ENCODE results near the gene SIGLEC6.

SIGLEC6 gene

DNA sequence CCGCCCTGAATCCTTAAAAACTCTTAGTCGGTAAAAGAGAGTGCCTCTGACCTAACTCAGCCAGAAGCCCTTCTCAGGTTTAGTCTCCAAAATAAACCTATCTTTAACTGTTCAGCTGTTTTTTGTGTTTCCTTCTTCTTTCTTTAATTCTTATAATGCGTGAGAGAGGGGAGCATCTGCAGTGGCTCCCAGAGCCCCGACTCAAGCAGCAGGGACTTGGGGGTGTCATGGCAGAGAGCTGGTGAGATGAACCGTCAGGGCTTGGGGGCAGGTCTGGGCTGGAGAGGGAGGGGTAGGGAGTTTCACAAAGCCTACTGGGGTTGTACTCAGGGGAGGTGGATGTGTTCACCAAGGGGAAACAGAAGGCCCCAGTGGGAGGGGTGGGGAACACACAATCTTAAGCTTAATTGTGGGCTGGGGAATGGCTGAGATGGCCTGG, 16.8 kb upstream of the SIGLEC6 start:
- no peak for DNase-seq

DNA sequence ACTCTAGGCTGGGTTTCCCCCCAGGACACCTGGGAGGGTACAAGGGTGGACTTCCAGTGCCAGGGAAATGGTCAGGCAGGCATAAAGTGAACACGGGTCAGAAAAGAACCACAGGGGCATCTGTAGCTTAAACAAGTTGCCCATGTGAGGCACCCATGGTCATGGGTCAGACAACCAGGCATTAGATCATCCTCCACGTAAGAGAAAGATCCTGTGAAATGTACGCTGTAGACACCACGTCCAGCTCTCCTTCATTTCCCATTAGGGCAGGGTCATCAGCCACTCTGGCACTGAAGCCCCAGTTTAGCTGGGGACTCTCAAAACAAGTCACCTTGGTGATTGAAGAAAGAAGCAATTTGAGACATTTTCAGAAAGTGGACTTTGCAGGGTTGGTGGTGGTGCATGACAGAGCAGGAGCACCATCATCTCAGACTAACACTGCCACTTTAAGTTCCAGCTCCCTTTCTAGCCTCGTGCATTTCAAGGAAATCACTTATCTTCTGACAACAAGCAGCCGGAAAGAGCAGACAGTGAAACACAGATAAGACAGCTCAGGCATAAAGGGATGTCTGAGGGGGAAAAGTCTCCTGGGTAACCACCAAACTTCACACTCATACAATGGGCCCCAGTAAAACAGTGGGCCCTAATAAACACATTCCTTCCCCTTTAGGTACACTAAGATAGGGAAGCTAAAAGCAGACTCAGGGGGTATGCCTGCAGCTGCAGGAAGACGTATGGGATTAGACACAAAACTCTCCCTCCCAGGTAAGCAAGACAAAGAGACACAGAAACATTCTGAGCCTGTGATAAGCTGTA, 16.1 kb upstream of the SIGLEC6 start:
- no peak for DNase-seq

DNA sequence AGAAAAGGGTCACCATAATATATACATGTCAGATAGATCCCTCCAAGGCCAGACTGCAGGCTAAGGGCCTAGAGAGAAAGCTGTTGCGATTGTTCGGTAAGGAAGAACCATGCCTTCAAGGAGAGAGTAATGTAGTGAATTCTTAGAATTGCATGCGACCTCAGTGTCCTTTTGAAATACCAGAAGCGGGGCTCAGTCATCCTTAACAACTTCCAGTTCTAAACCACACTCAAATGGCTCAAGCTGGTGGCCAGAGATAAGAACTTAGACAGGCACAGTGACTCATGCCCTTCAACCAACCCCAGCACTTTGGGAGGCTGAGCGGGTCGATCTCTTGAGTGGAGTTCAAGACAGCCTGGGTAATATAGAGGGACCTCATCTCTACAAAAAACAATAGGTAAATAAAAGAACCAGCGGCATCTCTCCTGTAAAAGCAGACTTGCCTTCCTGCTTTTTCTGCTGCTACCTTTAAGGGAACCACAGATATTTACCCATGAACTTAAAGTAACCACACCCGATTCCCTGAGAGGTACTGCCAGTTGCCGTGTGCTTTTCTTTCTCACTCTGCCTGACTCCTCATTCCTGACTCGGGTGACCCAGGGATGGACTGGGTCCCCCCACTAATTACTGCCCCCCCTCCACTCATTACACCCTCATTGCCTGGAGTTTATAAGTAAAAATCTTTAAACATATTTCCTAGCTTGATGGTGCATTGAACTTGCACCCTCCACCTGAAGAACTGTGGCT, 15.4 kb upstream of the SIGLEC6 start:
- DNase-seq: no peak

DNA sequence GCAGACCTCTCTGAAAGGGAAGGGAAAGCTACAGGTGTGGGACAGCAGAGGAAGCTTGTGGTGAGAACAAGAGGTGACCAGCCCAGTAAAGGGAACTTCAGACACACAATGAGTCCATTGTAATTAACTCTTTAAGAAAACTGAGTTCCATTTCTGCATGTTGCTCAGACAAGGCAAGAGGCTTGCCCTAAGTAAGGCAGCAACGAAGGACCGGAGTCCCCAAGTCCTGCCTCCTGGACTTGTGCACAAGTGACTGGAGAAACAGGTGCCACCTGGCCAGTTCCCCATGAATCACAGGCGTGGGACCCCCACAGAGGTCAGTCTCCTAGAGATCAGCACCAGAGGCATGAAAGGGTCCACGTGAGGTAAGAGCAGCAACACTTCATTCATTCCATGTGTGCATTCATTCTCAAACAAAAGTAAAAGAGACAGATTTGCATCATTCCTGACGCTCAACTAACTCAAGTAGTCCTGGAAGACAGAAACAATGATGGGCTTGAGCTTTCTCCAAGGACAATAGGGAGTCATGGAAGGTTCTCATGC, 14.7 kb upstream of the SIGLEC6 start:
- DNase-seq: no peak

DNA sequence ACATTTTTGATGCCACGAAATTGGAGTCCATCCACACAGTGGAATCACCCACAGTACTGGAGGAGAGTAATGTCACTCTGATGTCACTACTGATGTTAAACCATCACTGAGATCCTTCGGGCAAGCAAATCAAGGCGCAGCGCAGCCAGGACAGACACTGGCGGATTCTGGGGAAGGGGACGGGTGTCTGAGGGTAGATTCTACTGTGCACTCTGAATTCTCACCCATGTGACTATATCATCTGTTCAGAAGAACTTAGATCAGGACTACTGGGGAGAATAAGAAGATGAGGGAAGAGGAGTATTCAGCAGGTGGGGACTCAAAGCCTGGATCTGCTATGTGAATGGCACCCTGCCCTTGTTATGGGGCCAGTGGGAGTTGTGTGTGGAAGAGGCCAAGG, 12.6 kb upstream of the SIGLEC6 start:
- DNase-seq: no peak

DNA sequence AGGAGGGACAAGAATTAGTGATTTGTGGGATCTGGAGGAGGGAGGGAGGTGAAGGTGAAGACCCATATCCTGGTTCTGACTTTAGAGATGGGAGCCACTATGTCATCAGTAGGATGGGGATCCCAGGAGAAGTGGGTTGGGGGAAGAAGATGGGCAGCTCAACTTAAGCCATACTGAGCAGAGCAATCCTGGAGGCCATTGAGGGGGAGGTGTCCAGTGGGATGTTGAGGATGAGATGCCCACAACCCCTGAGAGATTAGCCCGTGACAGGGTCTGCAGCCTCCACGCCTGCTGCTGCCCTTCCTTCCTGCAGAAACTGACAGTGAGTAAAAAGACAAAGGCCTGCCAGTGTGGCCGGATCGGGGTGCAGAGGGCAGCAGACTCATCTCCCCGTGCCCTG, 11.2 kb upstream of the SIGLEC6 start:
- no peak for DNase-seq

DNA sequence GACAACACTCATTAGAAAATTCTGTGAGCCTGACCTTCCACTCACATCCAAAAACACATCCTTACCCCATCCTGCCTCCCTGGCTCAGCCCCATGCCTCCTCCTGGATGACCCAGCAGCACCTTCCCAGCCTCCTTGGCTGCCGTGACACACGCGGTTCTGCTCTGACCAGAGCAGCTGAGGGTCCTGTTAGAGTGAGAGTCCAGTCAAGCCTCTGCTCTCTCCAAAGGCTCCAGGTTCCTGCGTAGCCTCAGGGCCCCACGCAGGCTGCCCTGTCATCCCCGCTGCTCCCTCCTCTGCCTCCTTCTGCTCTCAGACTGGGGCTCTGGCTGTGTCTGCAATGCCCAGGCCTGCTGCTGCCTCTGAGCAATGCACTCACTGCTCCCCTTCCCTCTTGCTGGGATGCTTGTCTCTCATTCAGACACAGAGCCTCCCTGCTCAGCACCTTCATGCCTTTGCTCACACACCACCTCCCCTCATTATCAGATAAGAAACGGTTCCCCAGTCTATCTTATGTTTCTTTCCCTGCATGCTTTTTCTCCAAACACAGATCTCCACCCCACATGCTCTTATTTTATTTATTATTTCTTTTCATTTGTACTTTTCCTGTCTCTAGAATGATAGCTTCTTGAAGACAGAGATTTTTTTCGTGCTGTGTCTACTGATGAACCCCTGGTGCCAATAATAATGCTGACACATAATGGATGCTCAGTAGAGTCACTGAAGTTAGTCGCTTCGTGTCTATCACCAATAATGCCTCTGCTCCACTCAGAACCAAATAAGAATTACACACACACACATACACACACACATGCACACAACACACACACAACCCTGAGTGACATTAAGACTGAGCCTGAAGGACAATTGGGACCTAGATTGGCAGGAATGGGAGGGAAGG, 10.2 kb upstream of the SIGLEC6 start:
- no peak for DNase-seq

DNA sequence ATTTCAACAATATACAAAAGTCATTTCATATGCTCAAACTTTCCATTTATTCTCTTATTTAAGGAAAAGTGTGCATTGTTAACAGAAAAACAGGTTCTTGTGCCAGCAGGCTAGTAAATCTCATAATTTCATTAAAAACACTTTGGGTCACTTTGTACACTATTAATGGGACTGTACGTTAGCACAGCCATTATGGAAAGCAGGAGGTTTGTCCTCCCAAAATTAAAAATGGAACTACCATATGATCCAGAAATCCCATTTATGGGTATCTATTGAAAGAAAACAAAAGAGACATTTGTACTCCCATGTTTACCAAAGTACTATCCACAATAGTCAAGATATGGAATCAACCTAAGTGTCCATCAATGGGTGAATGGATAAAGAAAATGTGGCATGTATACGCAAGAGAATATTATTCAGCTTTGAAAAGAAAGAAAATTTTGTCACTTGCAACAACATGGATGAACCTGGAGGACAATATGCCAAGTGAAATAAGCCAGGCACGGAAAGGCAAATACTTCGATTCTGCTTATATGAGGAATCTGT, 8.4 kb upstream of the SIGLEC6 start:
- DNase-seq: no peak

DNA sequence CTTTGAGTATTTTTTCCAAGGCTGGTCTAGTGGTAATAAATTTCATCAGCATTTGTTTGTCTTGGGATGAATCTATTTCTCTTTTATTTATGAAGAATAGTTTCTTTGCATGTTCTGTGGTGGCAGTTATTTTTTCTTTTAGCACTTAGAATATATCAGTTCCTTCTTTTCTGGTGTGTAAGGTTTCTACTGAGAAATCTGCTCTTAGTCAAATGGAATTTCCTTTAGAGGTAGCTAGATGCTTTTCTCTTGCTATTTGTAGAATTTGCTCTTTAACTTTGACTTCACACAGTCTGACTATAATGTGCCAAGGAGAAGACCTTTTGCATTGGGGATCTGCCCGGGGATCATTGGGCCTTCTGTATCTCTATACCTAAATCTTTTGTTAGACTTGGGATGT, 4.1 kb upstream of the SIGLEC6 start:
- DNase-seq: no peak

DNA sequence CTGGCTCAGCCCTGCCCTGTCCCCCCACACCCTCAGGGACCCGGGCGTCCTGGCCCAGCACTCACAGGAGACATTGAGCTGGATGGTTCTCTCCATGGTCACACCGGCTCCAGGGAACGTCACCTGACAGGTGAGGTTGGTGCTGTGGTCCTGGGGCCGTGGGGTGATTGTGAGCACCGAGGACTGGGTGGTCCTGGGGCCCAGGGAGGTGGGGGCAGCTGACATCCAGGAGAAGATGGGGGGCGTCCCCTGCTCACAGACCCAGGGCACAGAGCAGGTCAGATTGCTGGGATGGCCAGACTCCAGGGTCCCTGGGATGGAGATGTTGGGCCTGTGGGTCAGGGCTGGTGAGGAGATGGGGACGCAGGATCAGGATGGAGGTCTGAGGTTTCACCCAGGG, 854 bp downstream of the SIGLEC6 start:
- no peak for DNase-seq

DNA sequence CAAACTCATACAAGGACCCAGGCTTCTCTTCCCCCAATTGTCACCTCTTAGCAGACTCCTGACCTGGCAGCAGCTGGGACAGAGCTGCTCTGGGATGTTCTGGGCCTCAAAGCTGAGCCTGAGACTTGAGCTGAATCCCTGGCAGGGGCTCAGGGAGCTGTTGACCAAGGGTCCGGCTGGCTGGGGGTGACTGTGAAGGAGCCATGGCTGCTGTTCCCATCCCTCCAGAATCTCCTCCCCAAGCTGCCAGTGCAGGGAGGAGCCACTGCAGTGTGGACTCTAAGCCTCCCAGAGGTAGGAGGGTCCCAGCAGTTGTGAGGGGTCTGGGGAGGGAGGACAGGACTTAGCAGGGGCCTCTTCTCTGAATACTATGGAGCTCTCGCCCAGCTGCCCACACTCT, 2.2 kb downstream of the SIGLEC6 start:
- no peak for DNase-seq

DNA sequence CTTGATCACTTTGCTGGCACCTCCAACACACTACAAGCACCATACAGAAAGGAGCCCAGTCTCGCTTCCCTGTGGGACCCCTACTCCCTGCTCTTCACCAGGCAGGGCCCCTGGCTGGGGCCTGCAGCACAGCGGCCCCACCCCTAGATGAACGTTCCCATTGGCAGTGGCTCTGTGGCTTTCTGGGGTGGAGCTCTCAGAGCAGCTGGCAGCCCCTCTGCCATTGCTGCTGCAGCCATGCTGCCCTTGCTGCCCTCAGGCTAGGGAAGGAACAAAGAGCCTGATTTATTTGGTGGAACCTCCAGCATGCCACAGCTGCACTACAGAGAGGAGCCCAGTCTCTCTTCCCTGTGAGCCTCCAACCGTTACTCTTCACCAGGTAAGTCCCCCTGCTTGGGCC, 5.8 kb downstream of the SIGLEC6 start:
- no peak for DNase-seq

DNA sequence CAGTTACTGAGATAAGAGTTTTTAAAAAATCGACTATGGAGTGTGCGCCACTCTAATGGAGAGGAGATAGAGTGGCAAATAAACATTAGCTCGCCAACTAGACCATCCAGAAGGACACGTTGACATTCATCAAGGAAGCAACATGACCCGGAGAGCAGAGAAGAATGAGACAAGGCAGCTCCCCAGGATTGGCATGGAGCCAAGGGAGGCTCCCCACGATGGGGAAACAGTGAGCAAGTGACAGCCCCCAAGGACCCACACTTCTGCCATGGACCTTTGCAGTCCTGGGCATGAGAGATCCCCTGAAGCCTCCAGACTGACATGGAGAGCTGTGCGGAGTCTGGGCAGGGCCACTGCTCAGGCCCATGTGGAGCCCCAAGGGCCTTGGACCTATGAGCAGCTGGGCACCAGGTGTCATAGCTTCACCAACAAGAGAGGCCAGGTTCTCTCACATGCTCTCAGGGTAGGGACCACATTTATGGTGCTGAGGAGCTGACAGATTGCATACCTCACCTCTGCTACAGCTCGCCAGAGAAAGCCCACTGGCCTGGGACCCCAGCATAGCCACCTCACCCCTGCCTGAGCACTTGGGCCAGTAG, 6.7 kb downstream of the SIGLEC6 start:
- DNase-seq: no peak

DNA sequence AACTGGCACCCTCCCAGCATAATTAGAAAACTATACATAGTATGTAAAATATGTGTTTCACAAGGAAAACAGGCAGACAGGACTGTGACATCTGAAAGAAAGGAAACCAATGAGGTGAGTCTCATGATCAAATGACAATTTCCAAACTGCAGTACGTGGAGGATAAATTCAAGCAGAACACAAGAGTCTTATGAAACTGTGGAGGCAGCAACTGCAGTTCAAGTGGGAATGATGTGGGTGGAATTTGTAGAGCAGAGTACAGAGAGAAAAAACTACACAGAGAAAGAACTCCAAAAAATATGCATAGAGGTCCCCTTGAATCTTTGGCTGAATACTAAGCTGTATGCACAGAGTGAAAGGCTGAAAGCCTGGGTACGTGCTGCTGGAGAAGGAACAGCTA, 9.7 kb downstream of the SIGLEC6 start:
- no peak for DNase-seq

DNA sequence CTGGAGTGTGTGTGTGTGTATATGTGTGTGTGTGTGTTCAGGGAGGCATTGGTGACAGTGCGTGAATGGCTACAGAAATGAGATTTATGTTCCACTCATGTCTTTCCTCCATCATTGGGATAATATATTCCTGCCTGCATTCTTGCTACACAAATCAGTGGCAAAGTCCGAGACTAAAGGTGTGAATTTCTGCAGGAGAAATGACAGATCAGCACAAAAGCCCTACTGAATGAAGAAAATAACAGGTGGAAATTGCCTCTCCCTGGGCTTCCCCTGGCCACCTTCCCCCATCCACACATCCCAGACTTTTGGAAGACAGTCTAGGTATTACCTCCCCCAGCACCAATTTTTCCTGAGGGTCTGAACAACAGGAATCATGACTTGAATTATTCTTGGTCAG, 10.1 kb downstream of the SIGLEC6 start:
- DNase-seq: no peak

DNA sequence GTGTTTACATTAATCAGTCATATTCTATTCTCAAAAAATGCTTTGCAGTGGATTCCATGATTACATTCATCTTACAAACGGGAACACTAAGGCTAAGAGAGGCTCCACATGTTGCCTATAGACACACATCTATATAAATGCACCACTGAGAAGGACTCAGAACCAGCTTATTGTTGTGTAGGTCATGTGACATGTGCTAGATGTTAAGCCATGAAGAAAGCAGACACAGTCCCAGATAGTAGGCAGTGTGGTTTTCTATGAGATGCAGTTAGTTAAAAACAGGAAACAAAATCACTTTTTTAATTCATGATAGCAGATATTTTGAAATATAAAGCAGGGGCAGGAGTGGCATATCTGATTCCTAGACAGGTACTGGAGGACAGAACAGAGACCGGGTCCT, 10.7 kb downstream of the SIGLEC6 start:
- no peak for DNase-seq

DNA sequence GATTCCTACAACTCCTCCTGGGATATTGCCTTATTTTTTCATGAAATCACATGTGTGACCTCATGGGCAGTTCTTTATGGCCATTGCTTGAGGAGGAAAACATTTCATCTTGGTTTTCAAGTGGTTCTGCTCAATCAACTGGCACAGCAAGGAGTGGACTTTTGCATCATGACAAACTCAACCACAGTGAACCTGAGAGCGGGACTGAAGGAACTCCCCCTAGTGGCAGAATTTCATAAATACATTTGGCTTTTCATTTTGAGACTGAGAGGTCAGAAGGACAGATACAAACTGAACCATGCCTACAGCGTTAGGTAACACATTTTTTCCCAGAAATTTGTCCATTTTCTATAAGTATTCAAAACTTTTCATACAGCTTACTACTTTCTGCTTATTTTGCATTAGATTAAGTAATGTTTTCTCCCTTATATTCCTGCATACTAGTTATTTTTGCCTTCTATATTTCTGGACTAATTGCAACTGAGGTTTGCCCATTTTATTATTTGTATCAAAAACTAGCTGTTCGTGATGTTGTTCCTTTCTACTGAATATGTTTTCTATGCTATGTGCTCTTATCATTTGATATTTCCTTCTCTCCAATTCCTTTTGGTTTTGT, 16.5 kb downstream of the SIGLEC6 start:
- DNase-seq: peak; percentile 67

DNA sequence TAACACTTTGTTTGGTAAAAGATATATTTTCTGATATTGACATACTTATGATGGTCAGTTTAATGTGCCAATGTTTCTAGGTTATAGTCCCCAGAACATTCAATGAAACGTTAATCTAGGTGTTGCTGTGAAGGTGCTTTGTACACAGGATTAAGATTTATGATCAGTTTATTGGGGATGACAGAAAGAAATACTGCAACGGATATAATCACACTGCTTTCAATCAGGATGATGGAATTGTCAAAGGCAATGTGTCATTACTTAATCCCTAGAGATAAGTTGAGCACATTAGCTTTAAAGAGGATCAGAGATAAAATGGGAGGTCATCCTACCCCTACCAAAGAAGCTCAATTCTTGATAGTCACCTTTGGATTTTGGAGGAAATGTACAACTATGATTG, 17.5 kb downstream of the SIGLEC6 start:
- no peak for DNase-seq

DNA sequence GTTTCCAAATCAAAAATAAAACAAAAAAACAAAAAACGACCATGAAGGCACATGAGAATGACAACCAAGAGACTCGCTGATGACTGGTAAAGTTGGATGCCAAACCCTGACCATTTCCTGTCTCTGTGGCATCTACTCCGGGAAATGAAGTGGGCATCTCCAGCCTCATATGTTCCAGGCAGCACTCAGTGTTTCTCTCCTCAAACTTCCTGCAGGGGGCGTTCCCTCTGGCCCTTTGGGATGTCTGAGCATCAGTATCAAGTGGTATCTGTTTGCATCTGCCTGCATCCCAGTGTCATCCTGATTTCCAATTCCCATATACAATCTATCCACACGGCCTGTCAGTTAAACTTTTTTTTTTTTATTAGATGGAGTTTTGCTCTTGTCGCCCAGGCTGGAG, 20.1 kb downstream of the SIGLEC6 start:
- DNase-seq: peak; percentile 33

DNA sequence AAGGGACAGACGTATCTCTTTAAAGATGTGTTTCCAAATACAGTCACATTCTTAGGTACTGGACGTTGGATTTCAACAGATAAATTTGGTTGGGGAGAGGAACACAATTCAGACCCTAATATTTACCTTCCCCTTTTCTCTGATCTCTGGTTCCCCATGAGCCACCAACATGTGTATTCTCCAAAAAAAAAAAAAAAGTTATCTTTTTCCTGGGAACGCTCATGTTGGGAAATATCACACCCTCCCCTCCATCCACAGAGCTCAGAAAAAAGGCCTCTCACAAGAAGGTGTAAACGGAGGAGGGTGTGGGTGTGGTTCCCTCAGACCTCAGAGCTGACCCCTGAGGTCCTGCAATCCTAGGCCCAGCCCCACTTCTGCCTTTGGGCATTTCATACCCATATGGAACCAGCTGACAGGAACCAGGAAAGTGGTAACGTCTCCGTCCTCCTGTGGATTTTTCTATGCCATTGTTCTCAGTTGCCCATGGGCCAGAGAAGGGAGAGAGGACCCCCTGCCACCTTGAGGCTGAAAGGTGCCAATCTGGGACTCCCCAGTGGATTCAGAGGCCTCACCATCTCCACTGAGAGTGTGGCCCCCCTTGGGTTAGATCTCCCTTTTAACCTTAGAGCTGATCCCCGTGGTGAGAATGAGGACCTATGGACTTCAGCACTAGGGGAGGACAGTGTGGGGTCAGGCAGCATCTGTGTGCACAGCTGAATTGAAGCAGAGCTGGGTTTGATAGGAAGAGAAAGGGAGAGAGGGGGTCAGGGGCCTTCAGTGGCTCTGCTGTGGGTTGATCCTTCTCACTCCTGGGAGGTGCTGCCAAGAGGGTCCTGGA, 21.4 kb downstream of the SIGLEC6 start:
- DNase-seq: no peak
